Uterus (tissue), 2 donors: Measurements from ENCODE around the gene ELMO1.

Source experiments
- POLR2A ChIP-seq, 2 donors: fragments of 450-650 bp; IDR thresholded peaks; one replicate each; pipeline ENCODE4 v1.6.1; 2016; ENCODE audit warnings: antibody characterized with exemption in 2 of 2, mild to moderate bottlenecking in 1 of 2, moderate library complexity in 1 of 2
- TF ChIP-seq, protein P1 (sequence below), 4 experiments: fragments of 200-600 bp in 2 of 4; fragments of 450-650 bp in 2 of 4; sonication (generic) in 2 of 4; IDR thresholded peaks; one replicate each; pipeline ENCODE4 v1.5.1; 2016 to 2019; ENCODE audit warnings: antibody characterized with exemption in 4 of 4, mild to moderate bottlenecking in 2 of 4, moderate library complexity in 1 of 4

DNA sequence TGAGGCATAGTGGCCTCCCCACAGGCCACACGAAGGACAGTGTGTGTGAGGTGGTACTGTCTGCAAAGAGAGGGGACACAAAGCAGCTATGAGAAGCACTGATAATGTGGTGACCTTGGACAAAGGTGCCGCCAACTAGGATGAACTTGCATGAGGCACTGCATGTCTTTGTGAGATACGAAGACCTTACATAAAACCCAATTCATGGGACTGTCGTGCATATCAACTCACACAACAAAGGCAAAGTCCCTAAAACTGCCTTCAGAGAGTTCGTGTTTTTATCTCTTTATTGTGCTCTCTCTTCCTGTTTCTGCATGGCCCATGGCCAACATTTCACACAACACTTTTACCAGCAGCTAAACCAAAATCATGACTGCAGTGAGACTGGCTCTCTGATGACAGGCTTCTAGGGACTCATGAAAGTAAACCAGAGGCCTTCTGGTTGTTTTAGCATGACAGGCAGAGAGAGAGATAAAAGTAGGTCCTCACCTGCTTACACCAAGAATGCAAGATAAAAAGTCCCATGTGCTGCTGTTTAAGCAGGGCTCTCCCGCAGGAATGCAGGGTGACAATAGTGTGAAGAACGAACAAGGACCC is 347.8 kb downstream of the ELMO1 start:
- TF ChIP-seq, protein P1, sequence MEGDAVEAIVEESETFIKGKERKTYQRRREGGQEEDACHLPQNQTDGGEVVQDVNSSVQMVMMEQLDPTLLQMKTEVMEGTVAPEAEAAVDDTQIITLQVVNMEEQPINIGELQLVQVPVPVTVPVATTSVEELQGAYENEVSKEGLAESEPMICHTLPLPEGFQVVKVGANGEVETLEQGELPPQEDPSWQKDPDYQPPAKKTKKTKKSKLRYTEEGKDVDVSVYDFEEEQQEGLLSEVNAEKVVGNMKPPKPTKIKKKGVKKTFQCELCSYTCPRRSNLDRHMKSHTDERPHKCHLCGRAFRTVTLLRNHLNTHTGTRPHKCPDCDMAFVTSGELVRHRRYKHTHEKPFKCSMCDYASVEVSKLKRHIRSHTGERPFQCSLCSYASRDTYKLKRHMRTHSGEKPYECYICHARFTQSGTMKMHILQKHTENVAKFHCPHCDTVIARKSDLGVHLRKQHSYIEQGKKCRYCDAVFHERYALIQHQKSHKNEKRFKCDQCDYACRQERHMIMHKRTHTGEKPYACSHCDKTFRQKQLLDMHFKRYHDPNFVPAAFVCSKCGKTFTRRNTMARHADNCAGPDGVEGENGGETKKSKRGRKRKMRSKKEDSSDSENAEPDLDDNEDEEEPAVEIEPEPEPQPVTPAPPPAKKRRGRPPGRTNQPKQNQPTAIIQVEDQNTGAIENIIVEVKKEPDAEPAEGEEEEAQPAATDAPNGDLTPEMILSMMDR (IDR thresholded peaks at IDR 0.05), result no peak
- no peak for TF ChIP-seq POLR2A (IDR thresholded peaks at IDR 0.05)
